ENCODE measurements around the gene TP53I11. TPM values are rescaled to one million over a fixed set of nuclear protein-coding genes. Genes with fewer than 3 reads are reported as not detected.

TP53I11 gene
- total RNA-seq, 4 donors from 2014 or later: 21.7 to 34.0 (median 30.9) TPM

GRCh38 chr11:44926036-44926435, 24.6 kb downstream of the TP53I11 start:
- TF ChIP-seq POLR2A (IDR thresholded peaks at IDR 0.05): no peak
- TF ChIP-seq CTCF (IDR thresholded peaks at IDR 0.05): no peak
- Histone ChIP-seq H3K4me1 (no peaks in the 10 kb centered on the region), H3K27ac (no peak overlapping the region), H3K4me3 (replicated peaks in 1 of 3) (no peak overlapping the region), H3K27me3 (no peaks in the 10 kb centered on the region), H3K36me3 (no peaks in the 10 kb centered on the region), H3K9me3 (no peaks in the 10 kb centered on the region)
- WGBS, 2 donors: 80 to 84% methylated on average over 8 of the region's 8 CpGs
- no peak for DNase-seq
- intact Hi-C loops (cut with DNase I): loop anchor here (2.0 to 10.0 kb wide), 2 partner anchors 177 to 399 kb away; no protein-coding TSS in a partner anchor

GRCh38 chr11:44923806-44924205, 26.9 kb downstream of the TP53I11 start:
- no peaks in the 10 kb centered on the region for H3K36me3 ChIP-seq
- no peak overlapping the region for H3K27ac ChIP-seq
- H3K9me3 ChIP-seq: no peaks in the 10 kb centered on the region
- no peaks in the 10 kb centered on the region for H3K4me1 ChIP-seq
- 80 to 85% methylated on average over 3 of the region's 3 CpGs for WGBS, 2 donors
- no peak overlapping the region for H3K4me3 ChIP-seq (replicated peaks in 1 of 3)
- TF ChIP-seq POLR2A (IDR thresholded peaks at IDR 0.05): no peak
- TF ChIP-seq CTCF (IDR thresholded peaks at IDR 0.05): no peak
- intact Hi-C loops (cut with DNase I): loop anchor here (10.0 kb wide), 1 partner anchor 401 kb away; no protein-coding TSS in a partner anchor
- no peaks in the 10 kb centered on the region for H3K27me3 ChIP-seq
- DNase-seq: no peak

- H3K4me1 ChIP-seq: no peaks in the 10 kb centered on the region
- H3K27me3 ChIP-seq: no peaks in the 10 kb centered on the region
- H3K27ac ChIP-seq: no peak overlapping the region
- H3K36me3 ChIP-seq: no peaks in the 10 kb centered on the region
- H3K4me3 ChIP-seq (replicated peaks in 1 of 3): no peak overlapping the region
- no peak for DNase-seq
- WGBS, 2 donors: 74 to 94% methylated on average over 7 of the region's 7 CpGs
- TF ChIP-seq CTCF (IDR thresholded peaks at IDR 0.05) (no peak), POLR2A (IDR thresholded peaks at IDR 0.05) (no peak)
- no peaks in the 10 kb centered on the region for H3K9me3 ChIP-seq
- intact Hi-C loops (cut with DNase I): loop anchor here (10.0 kb wide), 1 partner anchor 402 kb away; no protein-coding TSS in a partner anchor
Measured at GRCh38 chr11:44923115-44923514, 27.6 kb downstream of the TP53I11 start.

GRCh38 chr11:44920451-44920850, 30.2 kb downstream of the TP53I11 start:
- WGBS, 2 donors: 84 to 86% methylated on average over 7 of the region's 7 CpGs
- DNase-seq: no peak
- TF ChIP-seq CTCF (IDR thresholded peaks at IDR 0.05) (no peak), POLR2A (IDR thresholded peaks at IDR 0.05) (no peak)
- intact Hi-C loops (cut with DNase I): loop anchor here (10.0 kb wide), 1 partner anchor 404 kb away; no protein-coding TSS in a partner anchor
- Histone ChIP-seq H3K27me3 (no peaks in the 10 kb centered on the region), H3K36me3 (no peaks in the 10 kb centered on the region), H3K4me3 (replicated peaks in 1 of 3) (no peak overlapping the region), H3K4me1 (no peaks in the 10 kb centered on the region), H3K9me3 (no peaks in the 10 kb centered on the region), H3K27ac (no peak overlapping the region)

GRCh38 chr11:44917741-44918140, 32.9 kb downstream of the TP53I11 start:
- no peak for DNase-seq
- intact Hi-C loops (cut with DNase I): no loop called here
- no peaks in the 10 kb centered on the region for H3K36me3 ChIP-seq
- H3K4me3 ChIP-seq (replicated peaks in 1 of 3): no peak overlapping the region
- 98 to 100% methylated on average over 4 of the region's 4 CpGs for WGBS, 2 donors
- no peaks in the 10 kb centered on the region for H3K27me3 ChIP-seq
- no peaks in the 10 kb centered on the region for H3K9me3 ChIP-seq
- TF ChIP-seq CTCF (IDR thresholded peaks at IDR 0.05) (no peak), POLR2A (IDR thresholded peaks at IDR 0.05) (no peak)
- H3K4me1 ChIP-seq: no peaks in the 10 kb centered on the region
- no peak overlapping the region for H3K27ac ChIP-seq

Measured in thyroid gland (tissue), 4 donors.